Stomach smooth muscle (tissue), 2 donors: Measurements from ENCODE around the gene TANK.
A peak's percentile ranks its signal among the peaks of the same experiment; 100 is the strongest.

Experiments
- H3K27ac ChIP-seq: one replicate; pipeline ENCODE4 v1.7.0; 2013; ENCODE audit warnings: mild to moderate bottlenecking, low read length, inconsistent platforms
- H3K27me3 ChIP-seq, 2 donors: one replicate each; pipeline ENCODE4 v1.7.0; 2013; ENCODE audit warnings: low read length in 2 of 2; ENCODE audit not compliant: insufficient read depth in 2 of 2, control insufficient read depth in 1 of 2
- H3K36me3 ChIP-seq, 2 donors: one replicate each; pipeline ENCODE4 v1.7.0; 2013; ENCODE audit warnings: low read length in 2 of 2; ENCODE audit not compliant: control insufficient read depth in 2 of 2, insufficient read depth in 2 of 2
- H3K4me1 ChIP-seq: one replicate; pipeline ENCODE4 v1.7.0; 2013; ENCODE audit warnings: low read length; ENCODE audit not compliant: control insufficient read depth, insufficient read depth
- H3K4me3 ChIP-seq, 2 donors: one replicate each; pipeline ENCODE4 v1.7.0; 2013; ENCODE audit warnings: low read length in 2 of 2
- H3K9ac ChIP-seq, 2 donors: one replicate each; pipeline ENCODE4 v1.7.0; 2013; ENCODE audit warnings: low read length in 2 of 2, mild to moderate bottlenecking in 1 of 2
- H3K9me3 ChIP-seq, 2 donors: one replicate each; pipeline ENCODE4 v1.7.0; 2013; ENCODE audit warnings: low read length in 2 of 2; ENCODE audit not compliant: control insufficient read depth in 2 of 2
- donor health status: healthy.
- donor health status: Pancreatic carcinoma.

TANK gene, protein sequence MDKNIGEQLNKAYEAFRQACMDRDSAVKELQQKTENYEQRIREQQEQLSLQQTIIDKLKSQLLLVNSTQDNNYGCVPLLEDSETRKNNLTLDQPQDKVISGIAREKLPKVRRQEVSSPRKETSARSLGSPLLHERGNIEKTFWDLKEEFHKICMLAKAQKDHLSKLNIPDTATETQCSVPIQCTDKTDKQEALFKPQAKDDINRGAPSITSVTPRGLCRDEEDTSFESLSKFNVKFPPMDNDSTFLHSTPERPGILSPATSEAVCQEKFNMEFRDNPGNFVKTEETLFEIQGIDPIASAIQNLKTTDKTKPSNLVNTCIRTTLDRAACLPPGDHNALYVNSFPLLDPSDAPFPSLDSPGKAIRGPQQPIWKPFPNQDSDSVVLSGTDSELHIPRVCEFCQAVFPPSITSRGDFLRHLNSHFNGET

GRCh38 chr2:161160226-161161073 is at the start of gene TANK:
TSS of gene TANK (plus strand) at chr2:161160428. CDS start at chr2:161179663, 19,235 bp downstream.
- Histone ChIP-seq H3K4me3 (peak within 1 kb of the TSS; percentile 91 to 97), H3K9ac (peak within 1 kb of the TSS; percentile 92 to 99), H3K27ac (peak within 1 kb of the TSS; percentile 87), H3K36me3 (peaks cover 0 to 3% of the 10 kb centered on the region in 2 donors), H3K4me1 (peaks cover 6% of the 10 kb centered on the region), H3K9me3 (no peaks in the 10 kb centered on the region), H3K27me3 (no peaks in the 10 kb centered on the region)

GRCh38 chr2:161111531-161111930 is 48.7 kb upstream of the TANK start:
- Histone ChIP-seq H3K9me3 (no peaks in the 10 kb centered on the region), H3K4me3 (no peak overlapping the region), H3K4me1 (no peaks in the 10 kb centered on the region), H3K27ac (no peak overlapping the region), H3K27me3 (no peaks in the 10 kb centered on the region), H3K36me3 (no peaks in the 10 kb centered on the region), H3K9ac (no peak overlapping the region)

DNA sequence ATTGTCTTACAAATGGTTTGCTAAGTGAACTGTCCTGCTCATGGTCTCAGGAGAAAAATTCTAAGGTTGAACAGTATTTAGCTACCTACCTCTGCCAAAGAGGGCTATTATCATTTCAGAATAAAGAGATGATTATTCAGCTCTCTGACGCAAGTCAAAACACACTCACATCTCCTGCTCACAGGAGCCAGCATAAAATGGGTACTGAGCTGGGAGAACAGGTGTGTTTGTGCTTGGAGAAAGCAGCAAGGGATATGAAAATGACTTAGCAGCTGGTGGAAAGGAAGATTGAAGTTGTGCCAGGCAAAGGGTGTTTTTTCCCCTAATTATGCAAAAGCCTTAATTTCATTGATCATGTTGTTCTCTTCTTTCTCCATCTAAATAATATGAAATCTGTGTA is 47.3 kb upstream of the TANK start:
- Histone ChIP-seq H3K9ac (no peak overlapping the region), H3K9me3 (no peaks in the 10 kb centered on the region), H3K27me3 (no peaks in the 10 kb centered on the region), H3K4me3 (no peak overlapping the region), H3K27ac (no peak overlapping the region), H3K4me1 (no peaks in the 10 kb centered on the region), H3K36me3 (no peaks in the 10 kb centered on the region)

- no peak overlapping the region for H3K9ac ChIP-seq
- H3K9me3 ChIP-seq, result no peaks in the 10 kb centered on the region
- no peaks in the 10 kb centered on the region for H3K4me1 ChIP-seq
- no peak overlapping the region for H3K4me3 ChIP-seq
- H3K36me3 ChIP-seq, result no peaks in the 10 kb centered on the region
- H3K27ac ChIP-seq, result no peak overlapping the region
- H3K27me3 ChIP-seq, result no peaks in the 10 kb centered on the region
Observed at GRCh38 chr2:161113693-161114575, 46.3 kb upstream of the TANK start.

- Histone ChIP-seq H3K4me1 (no peaks in the 10 kb centered on the region), H3K27me3 (no peaks in the 10 kb centered on the region), H3K4me3 (no peak overlapping the region), H3K27ac (no peak overlapping the region), H3K9me3 (no peaks in the 10 kb centered on the region), H3K36me3 (no peaks in the 10 kb centered on the region), H3K9ac (no peak overlapping the region)
Observed at GRCh38 chr2:161115205-161115604, 45.0 kb upstream of the TANK start.

GRCh38 chr2:161115605-161116380 is 44.4 kb upstream of the TANK start:
- H3K4me3 ChIP-seq, result no peak overlapping the region
- no peak overlapping the region for H3K9ac ChIP-seq
- H3K9me3 ChIP-seq, result no peaks in the 10 kb centered on the region
- no peak overlapping the region for H3K27ac ChIP-seq
- H3K36me3 ChIP-seq, result no peaks in the 10 kb centered on the region
- H3K27me3 ChIP-seq, result no peaks in the 10 kb centered on the region
- H3K4me1 ChIP-seq, result no peaks in the 10 kb centered on the region

- Histone ChIP-seq H3K36me3 (no peaks in the 10 kb centered on the region), H3K9ac (no peak overlapping the region), H3K4me1 (no peaks in the 10 kb centered on the region), H3K27ac (no peak overlapping the region), H3K4me3 (no peak overlapping the region), H3K27me3 (no peaks in the 10 kb centered on the region), H3K9me3 (no peaks in the 10 kb centered on the region)
Observed at GRCh38 chr2:161116509-161116908, 43.7 kb upstream of the TANK start.

- no peaks in the 10 kb centered on the region for H3K9me3 ChIP-seq
- no peak overlapping the region for H3K27ac ChIP-seq
- H3K4me1 ChIP-seq, result no peaks in the 10 kb centered on the region
- H3K4me3 ChIP-seq, result no peak overlapping the region
- H3K36me3 ChIP-seq, result no peaks in the 10 kb centered on the region
- no peaks in the 10 kb centered on the region for H3K27me3 ChIP-seq
- no peak overlapping the region for H3K9ac ChIP-seq
Observed at GRCh38 chr2:161117506-161117905, 42.7 kb upstream of the TANK start.

- Histone ChIP-seq H3K27me3 (no peaks in the 10 kb centered on the region), H3K9ac (no peak overlapping the region), H3K27ac (no peak overlapping the region), H3K36me3 (no peaks in the 10 kb centered on the region), H3K4me3 (no peak overlapping the region), H3K9me3 (no peaks in the 10 kb centered on the region), H3K4me1 (peaks cover 5% of the 10 kb centered on the region)
Observed at GRCh38 chr2:161118722-161119121, 41.5 kb upstream of the TANK start.

- Histone ChIP-seq H3K9me3 (no peaks in the 10 kb centered on the region), H3K4me1 (peaks cover 5% of the 10 kb centered on the region), H3K36me3 (no peaks in the 10 kb centered on the region), H3K27me3 (no peaks in the 10 kb centered on the region), H3K4me3 (no peak overlapping the region), H3K27ac (no peak overlapping the region), H3K9ac (no peak overlapping the region)
Observed at GRCh38 chr2:161119483-161119882, 40.7 kb upstream of the TANK start.
